HFFc6 (cell line): ENCODE measurements around the gene PRAME. TPM values are rescaled to one million over a fixed set of nuclear protein-coding genes. Genes with fewer than 3 reads are reported as not detected.
"Not testable (repeated sequence)": the region's sequence is repeated elsewhere in the genome, so short reads cannot be mapped to it uniquely, and the experiment has no call there.

Experiments
- DNase-seq: peaks from one replicate; pipeline ENCODE4 v3.0.0-alpha.2; 2018
- H3K27ac Mint-ChIP-seq: 2 replicates; pipeline ENCODE4 v1.8.0; 2020; ENCODE audit warnings: mild to moderate bottlenecking, mixed read lengths
- H3K27me3 Mint-ChIP-seq: 2 replicates; pipeline ENCODE4 v1.8.0; 2021; ENCODE audit warnings: mild to moderate bottlenecking, moderate library complexity, mixed read lengths; ENCODE audit not compliant: insufficient read depth
- H3K36me3 Mint-ChIP-seq: 2 replicates; pipeline ENCODE4 v1.8.0; 2021; ENCODE audit warnings: low read depth, mixed read lengths
- H3K4me1 Mint-ChIP-seq: 2 replicates; pipeline ENCODE4 v1.8.0; 2020; ENCODE audit warnings: low read depth, mixed read lengths
- H3K4me3 Mint-ChIP-seq: 2 replicates; pipeline ENCODE4 v1.8.0; 2020; ENCODE audit warnings: mild to moderate bottlenecking, moderate library complexity, mixed read lengths
- H3K9me3 Mint-ChIP-seq: 2 replicates; pipeline ENCODE4 v1.8.0; 2020; ENCODE audit warnings: mild to moderate bottlenecking, mixed read lengths
- CTCF ChIP-seq: fragments of 200-600 bp; sonication (generic); IDR thresholded peaks from 2 replicates; pipeline ENCODE4 v1.5.0; 2021; ENCODE audit warnings: antibody characterized with exemption, mild to moderate bottlenecking
- total RNA-seq, 6 experiments: library from RNA; stranded (reverse); fragmentation: NEBNext Ultra II Directional; extraction: Animal tissue kit (Norgen Biotek cat#: 25700); gene quantifications; 2 replicates in 1 of 6; 3 replicates in 5 of 6; pipeline ENCODE4 v1.2.3, GENCODE V29; 2021

PRAME gene
- total RNA-seq, 6 experiments from 2014 or later = not detected

GRCh38 chr22:22515890-22516289 is 43.2 kb downstream of the PRAME start:
- no peaks in the 10 kb centered on the region for H3K36me3 Mint-ChIP-seq
- TF ChIP-seq CTCF = no peak
- no peak overlapping the region for H3K4me3 Mint-ChIP-seq
- no peak overlapping the region for H3K27ac Mint-ChIP-seq
- H3K4me1 Mint-ChIP-seq = no peaks in the 10 kb centered on the region
- H3K9me3 Mint-ChIP-seq = peaks cover 15% of the 10 kb centered on the region
- no peak for DNase-seq
- H3K27me3 Mint-ChIP-seq = peaks cover 3% of the 10 kb centered on the region; the same call in 1 of the 2 replicates

GRCh38 chr22:22514431-22514830 is 44.6 kb downstream of the PRAME start:
- not testable (repeated sequence) for H3K4me3 Mint-ChIP-seq, DNase-seq, H3K4me1 Mint-ChIP-seq, H3K36me3 Mint-ChIP-seq, H3K27me3 Mint-ChIP-seq, H3K27ac Mint-ChIP-seq
- peaks cover 20% of the 10 kb centered on the region for H3K9me3 Mint-ChIP-seq

GRCh38 chr22:22513619-22514018 is 45.4 kb downstream of the PRAME start:
- Mint-ChIP-seq H3K9me3 (peaks cover 25% of the 10 kb centered on the region), H3K27me3 (peaks cover 3% of the 10 kb centered on the region; the same call in 1 of the 2 replicates), H3K27ac (no peak overlapping the region), H3K4me1 (no peaks in the 10 kb centered on the region), H3K36me3 (peaks cover 8% of the 10 kb centered on the region; the same call in 1 of the 2 replicates), H3K4me3 (no peak overlapping the region)
- DNase-seq = no peak
- TF ChIP-seq CTCF = no peak

GRCh38 chr22:22512951-22513350 is 46.1 kb downstream of the PRAME start:
- Mint-ChIP-seq H3K9me3 (peaks cover 26% of the 10 kb centered on the region), H3K27ac (no peak overlapping the region), H3K4me3 (no peak overlapping the region), H3K27me3 (peaks cover 3% of the 10 kb centered on the region; the same call in 1 of the 2 replicates), H3K4me1 (no peaks in the 10 kb centered on the region), H3K36me3 (peaks cover 9% of the 10 kb centered on the region; the same call in 1 of the 2 replicates)
- no peak for DNase-seq
- no peak for TF ChIP-seq CTCF

- not testable (repeated sequence) for H3K27me3 Mint-ChIP-seq, H3K4me1 Mint-ChIP-seq, H3K4me3 Mint-ChIP-seq, DNase-seq, H3K27ac Mint-ChIP-seq
- Mint-ChIP-seq H3K9me3 (peaks cover 37% of the 10 kb centered on the region), H3K36me3 (peaks cover 16% of the 10 kb centered on the region; the same call in 1 of the 2 replicates)
Measured at GRCh38 chr22:22510833-22511232, 48.2 kb downstream of the PRAME start.

GRCh38 chr22:22509912-22510311 is 49.2 kb downstream of the PRAME start:
- not testable (repeated sequence) for H3K4me3 Mint-ChIP-seq, H3K27me3 Mint-ChIP-seq, DNase-seq, H3K4me1 Mint-ChIP-seq, H3K27ac Mint-ChIP-seq
- Mint-ChIP-seq H3K36me3 (peaks cover 16% of the 10 kb centered on the region; the same call in 1 of the 2 replicates), H3K9me3 (peaks cover 37% of the 10 kb centered on the region)

- DNase-seq = peak; percentile 18
- Mint-ChIP-seq H3K27ac (no peak within 1 kb of the TSS), H3K27me3 (no peaks in the 10 kb centered on the region), H3K4me3 (peak within 1 kb of the TSS; percentile 30; the same call in 1 of the 2 replicates), H3K36me3 (peaks cover 16% of the 10 kb centered on the region; the same call in 1 of the 2 replicates), H3K9me3 (peaks cover 37% of the 10 kb centered on the region), H3K4me1 (no peaks in the 10 kb centered on the region)
- TF ChIP-seq CTCF = peak; percentile 58
Measured at GRCh38 chr22:22508274-22509176, 50.5 kb downstream of the PRAME start, which contains the start of gene ZNF280B. Gene ZNF280B, minus strand, starts transcription at chr22:22508742. Its CDS starts 19,344 bp downstream, at chr22:22489398.
